ENCODE data around the gene RASA2. TPM values are rescaled to one million over a fixed set of nuclear protein-coding genes. Genes with fewer than 3 reads are reported as not detected.

Gene RASA2
- total RNA-seq, 1 donor: 21.7 TPM

DNA sequence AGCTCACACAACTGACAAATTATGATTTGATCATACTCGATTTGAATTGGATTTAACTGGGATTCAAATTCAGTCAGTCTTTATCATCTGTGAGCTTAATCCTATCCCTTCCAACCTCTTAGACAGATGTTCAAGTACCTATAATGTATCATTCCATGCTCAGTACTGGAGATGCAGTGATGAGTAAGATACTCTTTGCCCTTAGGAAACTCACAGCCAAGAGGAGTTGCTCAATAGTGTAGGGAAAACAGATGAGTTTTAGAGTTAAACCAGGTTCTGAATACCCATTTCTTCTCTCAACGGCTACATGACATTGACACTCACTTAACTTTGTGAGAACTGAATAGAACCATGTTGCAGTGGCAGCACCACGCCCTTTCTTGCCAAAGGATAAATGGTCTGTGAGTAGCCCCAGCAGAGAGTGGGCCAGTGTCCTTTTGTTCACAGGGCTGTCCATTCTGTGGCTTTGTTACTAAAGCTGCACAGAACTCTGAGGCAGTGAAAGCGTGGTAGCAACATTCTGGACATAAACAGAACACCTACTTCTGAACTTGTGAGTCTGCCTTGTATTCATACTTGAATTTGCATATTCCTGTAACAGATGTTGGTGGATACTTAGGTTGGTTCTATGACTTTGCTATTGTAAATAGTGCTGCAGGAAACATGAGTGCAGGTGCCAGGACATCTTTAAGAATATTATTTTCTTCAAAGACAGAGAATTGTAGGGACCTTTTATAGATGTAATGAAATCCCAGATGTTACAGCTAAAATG lies 91.6 kb downstream of the RASA2 start:
- H3K4me1 ChIP-seq (ENCODE audit: insufficient read depth, low read length): no peaks in the 10 kb centered on the region
- peaks cover 42% of the 10 kb centered on the region for H3K36me3 ChIP-seq (ENCODE audit: insufficient read depth, low read length)
- H4K20me1 ChIP-seq (ENCODE audit: insufficient read depth, low read length): no peaks in the 10 kb centered on the region
- H3K4me3 ChIP-seq (ENCODE audit: insufficient read depth, low read length): no peak overlapping the region
- H3K27ac ChIP-seq (ENCODE audit: low read depth, low read length): no peak overlapping the region
- no peaks in the 10 kb centered on the region for H3K27me3 ChIP-seq (ENCODE audit: insufficient read depth, low read length)
- DNase-seq (ENCODE audit: insufficient read length, low spot score, missing footprints): no peak
- H3K9me3 ChIP-seq (ENCODE audit: low read depth, low read length): no peaks in the 10 kb centered on the region
- no peak overlapping the region for H3K4me2 ChIP-seq (ENCODE audit: insufficient read depth, low read length)
- H3K79me2 ChIP-seq (ENCODE audit: insufficient read depth, low read length): no peaks in the 10 kb centered on the region
- TF ChIP-seq, protein P1, sequence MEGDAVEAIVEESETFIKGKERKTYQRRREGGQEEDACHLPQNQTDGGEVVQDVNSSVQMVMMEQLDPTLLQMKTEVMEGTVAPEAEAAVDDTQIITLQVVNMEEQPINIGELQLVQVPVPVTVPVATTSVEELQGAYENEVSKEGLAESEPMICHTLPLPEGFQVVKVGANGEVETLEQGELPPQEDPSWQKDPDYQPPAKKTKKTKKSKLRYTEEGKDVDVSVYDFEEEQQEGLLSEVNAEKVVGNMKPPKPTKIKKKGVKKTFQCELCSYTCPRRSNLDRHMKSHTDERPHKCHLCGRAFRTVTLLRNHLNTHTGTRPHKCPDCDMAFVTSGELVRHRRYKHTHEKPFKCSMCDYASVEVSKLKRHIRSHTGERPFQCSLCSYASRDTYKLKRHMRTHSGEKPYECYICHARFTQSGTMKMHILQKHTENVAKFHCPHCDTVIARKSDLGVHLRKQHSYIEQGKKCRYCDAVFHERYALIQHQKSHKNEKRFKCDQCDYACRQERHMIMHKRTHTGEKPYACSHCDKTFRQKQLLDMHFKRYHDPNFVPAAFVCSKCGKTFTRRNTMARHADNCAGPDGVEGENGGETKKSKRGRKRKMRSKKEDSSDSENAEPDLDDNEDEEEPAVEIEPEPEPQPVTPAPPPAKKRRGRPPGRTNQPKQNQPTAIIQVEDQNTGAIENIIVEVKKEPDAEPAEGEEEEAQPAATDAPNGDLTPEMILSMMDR (IDR thresholded peaks at IDR 0.05; ENCODE audit: extremely low read depth, low read depth, low read length): no peak
- no peak overlapping the region for H2AFZ ChIP-seq (ENCODE audit: low read length)

DNA sequence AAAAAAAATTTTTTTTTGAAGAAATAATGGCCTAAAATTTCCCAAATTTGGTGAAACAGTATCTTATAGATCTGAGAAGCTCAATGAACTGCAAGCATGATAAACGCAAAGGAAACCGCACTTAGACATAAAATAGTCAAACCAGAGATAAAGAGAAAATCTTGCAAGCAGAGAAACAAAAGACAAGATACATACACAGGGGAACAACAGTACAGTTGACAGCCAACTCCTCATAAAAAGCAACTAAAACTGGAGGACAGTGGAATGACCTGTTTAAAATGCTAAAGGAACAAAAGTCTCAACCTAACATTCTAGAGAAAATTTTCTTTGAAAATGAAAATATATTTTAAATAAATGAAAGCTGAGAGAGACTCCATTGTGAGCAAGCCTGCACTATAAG lies 107.5 kb downstream of the RASA2 start:
- Histone ChIP-seq H3K4me3 (ENCODE audit: insufficient read depth, low read length) (no peak overlapping the region), H2AFZ (ENCODE audit: low read length) (no peak overlapping the region), H3K27me3 (ENCODE audit: insufficient read depth, low read length) (no peaks in the 10 kb centered on the region), H3K4me2 (ENCODE audit: insufficient read depth, low read length) (no peak overlapping the region), H4K20me1 (ENCODE audit: insufficient read depth, low read length) (no peaks in the 10 kb centered on the region), H3K27ac (ENCODE audit: low read depth, low read length) (no peak overlapping the region), H3K36me3 (ENCODE audit: insufficient read depth, low read length) (peaks cover 61% of the 10 kb centered on the region), H3K79me2 (ENCODE audit: insufficient read depth, low read length) (no peaks in the 10 kb centered on the region), H3K9me3 (ENCODE audit: low read depth, low read length) (no peaks in the 10 kb centered on the region), H3K4me1 (ENCODE audit: insufficient read depth, low read length) (no peaks in the 10 kb centered on the region)
- TF ChIP-seq, protein P1 (IDR thresholded peaks at IDR 0.05; ENCODE audit: extremely low read depth, low read depth, low read length): no peak
- DNase-seq (ENCODE audit: insufficient read length, low spot score, missing footprints): no peak

DNA sequence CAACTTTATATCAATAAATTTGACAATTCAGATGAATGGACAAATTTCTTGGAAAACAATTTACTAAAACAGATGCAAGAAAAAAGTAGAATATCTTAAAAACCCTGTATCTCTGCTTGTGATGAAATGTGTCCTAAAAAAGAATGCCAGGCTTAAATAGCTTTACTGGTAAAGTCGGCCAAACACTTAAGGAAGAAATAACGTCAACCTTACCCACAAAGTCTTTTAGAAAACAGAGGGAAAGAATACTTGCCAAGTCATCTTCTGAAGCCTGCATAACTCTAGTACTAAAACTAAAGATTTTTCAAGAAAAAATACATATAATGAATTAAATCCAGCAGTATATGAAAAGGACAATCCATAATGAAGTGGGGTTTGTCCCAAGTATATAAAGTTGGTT lies 111.1 kb downstream of the RASA2 start:
- no peak overlapping the region for H3K4me3 ChIP-seq (ENCODE audit: insufficient read depth, low read length)
- peaks cover 49% of the 10 kb centered on the region for H3K36me3 ChIP-seq (ENCODE audit: insufficient read depth, low read length)
- no peak overlapping the region for H3K4me2 ChIP-seq (ENCODE audit: insufficient read depth, low read length)
- no peaks in the 10 kb centered on the region for H3K4me1 ChIP-seq (ENCODE audit: insufficient read depth, low read length)
- DNase-seq (ENCODE audit: insufficient read length, low spot score, missing footprints): no peak
- H3K27me3 ChIP-seq (ENCODE audit: insufficient read depth, low read length): no peaks in the 10 kb centered on the region
- no peaks in the 10 kb centered on the region for H4K20me1 ChIP-seq (ENCODE audit: insufficient read depth, low read length)
- H2AFZ ChIP-seq (ENCODE audit: low read length): no peak overlapping the region
- no peaks in the 10 kb centered on the region for H3K79me2 ChIP-seq (ENCODE audit: insufficient read depth, low read length)
- no peaks in the 10 kb centered on the region for H3K9me3 ChIP-seq (ENCODE audit: low read depth, low read length)
- TF ChIP-seq, protein P1 (IDR thresholded peaks at IDR 0.05; ENCODE audit: extremely low read depth, low read depth, low read length): no peak
- H3K27ac ChIP-seq (ENCODE audit: low read depth, low read length): no peak overlapping the region

GRCh38 chr3:141600331-141600730 lies 113.5 kb downstream of the RASA2 start:
- H3K79me2 ChIP-seq (ENCODE audit: insufficient read depth, low read length): no peaks in the 10 kb centered on the region
- H3K27ac ChIP-seq (ENCODE audit: low read depth, low read length): no peak overlapping the region
- H3K27me3 ChIP-seq (ENCODE audit: insufficient read depth, low read length): no peaks in the 10 kb centered on the region
- H3K4me1 ChIP-seq (ENCODE audit: insufficient read depth, low read length): no peaks in the 10 kb centered on the region
- H3K36me3 ChIP-seq (ENCODE audit: insufficient read depth, low read length): peaks cover 34% of the 10 kb centered on the region
- H3K4me2 ChIP-seq (ENCODE audit: insufficient read depth, low read length): no peak overlapping the region
- H3K4me3 ChIP-seq (ENCODE audit: insufficient read depth, low read length): no peak overlapping the region
- H4K20me1 ChIP-seq (ENCODE audit: insufficient read depth, low read length): no peaks in the 10 kb centered on the region
- TF ChIP-seq, protein P1 (IDR thresholded peaks at IDR 0.05; ENCODE audit: extremely low read depth, low read depth, low read length): no peak
- no peak for DNase-seq (ENCODE audit: insufficient read length, low spot score, missing footprints)
- no peak overlapping the region for H2AFZ ChIP-seq (ENCODE audit: low read length)
- no peaks in the 10 kb centered on the region for H3K9me3 ChIP-seq (ENCODE audit: low read depth, low read length)
